ENCODE data around the gene USP6. TPM values are rescaled to one million over a fixed set of nuclear protein-coding genes. Genes with fewer than 3 reads are reported as not detected.
A peak's percentile ranks its signal among the peaks of the same experiment; 100 is the strongest.
"Not testable (repeated sequence)": the region's sequence is repeated elsewhere in the genome, so short reads cannot be mapped to it uniquely, and the experiment has no call there.

The USP6 gene
- total RNA-seq, 2 donors from 2014 or later, result not detected

- 2% methylated on average over 69 of the region's 75 CpGs; no CpG with 5 or more reads in 1 of the 2 donors for WGBS, 2 donors
- ATAC-seq (peak; percentile 70), DNase-seq (peak; percentile 12 to 38 (median 32))
- Histone ChIP-seq H3K27me3 (no peaks in the 10 kb centered on the region), H3K4me3 (peak overlapping the region in 1 of 2 donors; percentile 17), H3K4me1 (peaks cover 15% of the 10 kb centered on the region), H3K27ac (no peak overlapping the region), H3K9me3 (no peaks in the 10 kb centered on the region), H3K36me3 (replicated peaks in 1 of 2; ENCODE audit: insufficient read depth in 1 of 2, low read depth in 2 of 2) (no peaks in the 10 kb centered on the region)
- intact Hi-C loops (cut with DNase I), result no loop called here
- TF ChIP-seq POLR2A (IDR thresholded peaks at IDR 0.05), result no peak
- TF ChIP-seq, protein P1, sequence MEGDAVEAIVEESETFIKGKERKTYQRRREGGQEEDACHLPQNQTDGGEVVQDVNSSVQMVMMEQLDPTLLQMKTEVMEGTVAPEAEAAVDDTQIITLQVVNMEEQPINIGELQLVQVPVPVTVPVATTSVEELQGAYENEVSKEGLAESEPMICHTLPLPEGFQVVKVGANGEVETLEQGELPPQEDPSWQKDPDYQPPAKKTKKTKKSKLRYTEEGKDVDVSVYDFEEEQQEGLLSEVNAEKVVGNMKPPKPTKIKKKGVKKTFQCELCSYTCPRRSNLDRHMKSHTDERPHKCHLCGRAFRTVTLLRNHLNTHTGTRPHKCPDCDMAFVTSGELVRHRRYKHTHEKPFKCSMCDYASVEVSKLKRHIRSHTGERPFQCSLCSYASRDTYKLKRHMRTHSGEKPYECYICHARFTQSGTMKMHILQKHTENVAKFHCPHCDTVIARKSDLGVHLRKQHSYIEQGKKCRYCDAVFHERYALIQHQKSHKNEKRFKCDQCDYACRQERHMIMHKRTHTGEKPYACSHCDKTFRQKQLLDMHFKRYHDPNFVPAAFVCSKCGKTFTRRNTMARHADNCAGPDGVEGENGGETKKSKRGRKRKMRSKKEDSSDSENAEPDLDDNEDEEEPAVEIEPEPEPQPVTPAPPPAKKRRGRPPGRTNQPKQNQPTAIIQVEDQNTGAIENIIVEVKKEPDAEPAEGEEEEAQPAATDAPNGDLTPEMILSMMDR (IDR thresholded peaks at IDR 0.05), result no peak
These were observed 6.9 kb downstream of the USP6 start for GRCh38 chr17:5122586-5123342.

GRCh38 chr17:5123343-5124124, 7.7 kb downstream of the USP6 start:
- TF ChIP-seq POLR2A (IDR thresholded peaks at IDR 0.05), result no peak
- TF ChIP-seq, protein P1 (IDR thresholded peaks at IDR 0.05), result no peak
- H3K27me3 ChIP-seq, result no peaks in the 10 kb centered on the region
- ATAC-seq (no peak), DNase-seq (no peak)
- no peaks in the 10 kb centered on the region for H3K36me3 ChIP-seq (replicated peaks in 1 of 2; ENCODE audit: insufficient read depth in 1 of 2, low read depth in 2 of 2)
- H3K4me1 ChIP-seq, result peaks cover 15% of the 10 kb centered on the region
- H3K9me3 ChIP-seq, result no peaks in the 10 kb centered on the region
- H3K27ac ChIP-seq, result no peak overlapping the region
- WGBS, 2 donors, result 49 to 84% methylated on average over 23 to 53 of the region's 53 CpGs
- H3K4me3 ChIP-seq, result no peak overlapping the region
- intact Hi-C loops (cut with DNase I), result no loop called here

- H3K9me3 ChIP-seq; H3K36me3 ChIP-seq (replicated peaks in 1 of 2; ENCODE audit: insufficient read depth in 1 of 2, low read depth in 2 of 2); H3K4me3 ChIP-seq; DNase-seq; H3K27ac ChIP-seq; H3K27me3 ChIP-seq; intact Hi-C loops (cut with DNase I); ATAC-seq: not testable (repeated sequence)
- peaks cover 15% of the 10 kb centered on the region for H3K4me1 ChIP-seq
- WGBS, 2 donors, result 63 to 69% methylated on average over 5 of the region's 5 CpGs
These were observed 8.4 kb downstream of the USP6 start for GRCh38 chr17:5124125-5124760.

- intact Hi-C loops (cut with DNase I); H3K27me3 ChIP-seq; H3K27ac ChIP-seq; ATAC-seq; H3K9me3 ChIP-seq; H3K36me3 ChIP-seq (replicated peaks in 1 of 2; ENCODE audit: insufficient read depth in 1 of 2, low read depth in 2 of 2); H3K4me3 ChIP-seq; DNase-seq: not testable (repeated sequence)
- WGBS, 2 donors, result 83 to 85% methylated on average over 7 of the region's 7 CpGs
- peaks cover 15% of the 10 kb centered on the region for H3K4me1 ChIP-seq
These were observed 9.1 kb downstream of the USP6 start for GRCh38 chr17:5124896-5125295.

GRCh38 chr17:5126719-5127488, 11.1 kb downstream of the USP6 start:
- no peak for DNase-seq
- WGBS, 2 donors, result 72 to 75% methylated on average over 16 to 17 of the region's 17 CpGs
- TF ChIP-seq, protein P1 (IDR thresholded peaks at IDR 0.05), result no peak
- TF ChIP-seq POLR2A (IDR thresholded peaks at IDR 0.05), result no peak
- no peaks in the 10 kb centered on the region for H3K36me3 ChIP-seq (replicated peaks in 1 of 2; ENCODE audit: insufficient read depth in 1 of 2, low read depth in 2 of 2)
- no peak overlapping the region for H3K4me3 ChIP-seq
- peaks cover 15% of the 10 kb centered on the region for H3K4me1 ChIP-seq
- intact Hi-C loops (cut with DNase I), result no loop called here
- H3K9me3 ChIP-seq, result no peaks in the 10 kb centered on the region
- H3K27me3 ChIP-seq, result no peaks in the 10 kb centered on the region
- no peak overlapping the region for H3K27ac ChIP-seq
- no peak for ATAC-seq

Measured in body of pancreas (tissue), 4 donors.